Measurements from ENCODE around the gene STK17B.

- TF ChIP-seq, protein P1, sequence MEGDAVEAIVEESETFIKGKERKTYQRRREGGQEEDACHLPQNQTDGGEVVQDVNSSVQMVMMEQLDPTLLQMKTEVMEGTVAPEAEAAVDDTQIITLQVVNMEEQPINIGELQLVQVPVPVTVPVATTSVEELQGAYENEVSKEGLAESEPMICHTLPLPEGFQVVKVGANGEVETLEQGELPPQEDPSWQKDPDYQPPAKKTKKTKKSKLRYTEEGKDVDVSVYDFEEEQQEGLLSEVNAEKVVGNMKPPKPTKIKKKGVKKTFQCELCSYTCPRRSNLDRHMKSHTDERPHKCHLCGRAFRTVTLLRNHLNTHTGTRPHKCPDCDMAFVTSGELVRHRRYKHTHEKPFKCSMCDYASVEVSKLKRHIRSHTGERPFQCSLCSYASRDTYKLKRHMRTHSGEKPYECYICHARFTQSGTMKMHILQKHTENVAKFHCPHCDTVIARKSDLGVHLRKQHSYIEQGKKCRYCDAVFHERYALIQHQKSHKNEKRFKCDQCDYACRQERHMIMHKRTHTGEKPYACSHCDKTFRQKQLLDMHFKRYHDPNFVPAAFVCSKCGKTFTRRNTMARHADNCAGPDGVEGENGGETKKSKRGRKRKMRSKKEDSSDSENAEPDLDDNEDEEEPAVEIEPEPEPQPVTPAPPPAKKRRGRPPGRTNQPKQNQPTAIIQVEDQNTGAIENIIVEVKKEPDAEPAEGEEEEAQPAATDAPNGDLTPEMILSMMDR (IDR thresholded peaks at IDR 0.05; ENCODE audit: borderline replicate concordance, extremely low read depth, low read length, poor library complexity, severe bottlenecking): no peak
- no peak for TF ChIP-seq EZH2 (IDR thresholded peaks at IDR 0.05; ENCODE audit: borderline replicate concordance, low read depth, low read length, severe bottlenecking)
These were observed 69.9 kb downstream of the STK17B start for GRCh38 chr2:196101325-196101991.
